Fibroblast of skin of back (primary cell): ENCODE data around the gene SPAG4.

ENCODE experiments used
- DNase-seq: peaks from one replicate; pipeline ENCODE4 v3.0.0-alpha.2; 2013

Gene SPAG4

GRCh38 chr20:35621560-35621946, 5.9 kb downstream of the SPAG4 start:
- DNase-seq: no peak

- DNase-seq: no peak
Measured at GRCh38 chr20:35625584-35626385, 10.2 kb downstream of the SPAG4 start.

GRCh38 chr20:35626386-35627001, 10.9 kb downstream of the SPAG4 start:
- DNase-seq: no peak

GRCh38 chr20:35627121-35627520, 11.5 kb downstream of the SPAG4 start:
- no peak for DNase-seq

GRCh38 chr20:35629427-35630145, 14.0 kb downstream of the SPAG4 start:
- no peak for DNase-seq

GRCh38 chr20:35630636-35631035, 15.0 kb downstream of the SPAG4 start:
- no peak for DNase-seq

- DNase-seq: no peak
Measured at GRCh38 chr20:35632539-35633115, 17.0 kb downstream of the SPAG4 start.

- DNase-seq: no peak
Measured at GRCh38 chr20:35635652-35636051, 20.0 kb downstream of the SPAG4 start.

- DNase-seq: no peak
Measured at GRCh38 chr20:35636095-35636494, 20.5 kb downstream of the SPAG4 start.

- peak; percentile 28 for DNase-seq
Measured at GRCh38 chr20:35637276-35637675, 21.6 kb downstream of the SPAG4 start.

GRCh38 chr20:35638751-35639150, 23.1 kb downstream of the SPAG4 start:
- peak; percentile 28 for DNase-seq

GRCh38 chr20:35640724-35641123, 25.1 kb downstream of the SPAG4 start:
- DNase-seq: no peak

GRCh38 chr20:35641743-35642142, 26.1 kb downstream of the SPAG4 start:
- DNase-seq: no peak

GRCh38 chr20:35643045-35643444, 27.4 kb downstream of the SPAG4 start:
- no peak for DNase-seq

GRCh38 chr20:35644806-35645205, 29.2 kb downstream of the SPAG4 start:
- no peak for DNase-seq

- no peak for DNase-seq
Measured at GRCh38 chr20:35648836-35649235, 33.2 kb downstream of the SPAG4 start.

GRCh38 chr20:35650632-35651031, 35.0 kb downstream of the SPAG4 start:
- no peak for DNase-seq

- no peak for DNase-seq
Measured at GRCh38 chr20:35651958-35652357, 36.3 kb downstream of the SPAG4 start.

GRCh38 chr20:35652641-35653429, 37.2 kb downstream of the SPAG4 start:
- DNase-seq: no peak

- DNase-seq: no peak
Measured at GRCh38 chr20:35653430-35653734, 37.8 kb downstream of the SPAG4 start.

- no peak for DNase-seq
Measured at GRCh38 chr20:35653893-35654292, 38.3 kb downstream of the SPAG4 start.

- DNase-seq: no peak
Measured at GRCh38 chr20:35654415-35654814, 38.8 kb downstream of the SPAG4 start.

- no peak for DNase-seq
Measured at GRCh38 chr20:35657271-35657670, 41.6 kb downstream of the SPAG4 start.
